ENCODE results near the gene FANCM. TPM values are rescaled to one million over a fixed set of nuclear protein-coding genes. Genes with fewer than 3 reads are reported as not detected.

FANCM gene
- total and polyA plus RNA-seq, 9 of the 15 experiments (the other 6 are each of a cell fraction or from before 2014, with no cell fraction given) = 5.1 to 14.4 (median 6.2) TPM

DNA sequence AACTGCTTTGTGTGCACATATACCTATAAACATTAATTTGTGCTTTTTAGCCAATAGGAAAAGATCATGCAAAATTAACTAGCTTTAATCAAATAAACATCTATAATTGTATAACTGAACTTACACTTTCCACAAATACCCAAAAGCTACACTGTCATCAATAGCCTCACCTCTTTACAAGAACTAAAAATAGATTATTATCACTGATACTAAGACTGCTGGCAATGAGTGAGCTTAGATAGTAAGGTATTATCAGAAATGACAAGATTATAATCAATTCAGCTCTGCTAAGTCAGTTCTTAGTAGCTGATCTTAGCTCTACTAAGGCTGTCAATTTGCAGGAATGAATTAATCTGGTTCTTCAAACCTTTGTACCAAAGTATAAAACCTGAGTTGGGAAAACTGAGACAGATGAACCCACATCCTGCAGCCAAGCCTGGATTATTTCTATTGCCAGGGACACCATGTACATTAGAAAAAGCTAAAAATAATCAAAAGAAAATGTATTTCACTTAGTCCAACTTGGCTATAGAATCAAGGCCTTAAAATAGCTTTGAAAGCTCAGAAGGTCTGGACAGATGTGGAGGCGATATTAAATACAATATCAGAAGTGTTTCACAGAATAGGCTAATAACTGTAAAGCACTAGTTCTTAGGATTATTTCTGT lies 6.6 kb upstream of the FANCM start:
- no peaks in the 10 kb centered on the region for H3K9me3 ChIP-seq (replicated peaks; ENCODE audit: control insufficient read depth, insufficient read depth, low read depth, low read length)
- H3K27me3 ChIP-seq (ENCODE audit: control insufficient read depth in 2 of 2, insufficient read depth in 2 of 2, low read length in 2 of 2) = no peaks in the 10 kb centered on the region
- H3K4me2 ChIP-seq (ENCODE audit: insufficient read depth, low read length) = no peak overlapping the region
- no peak overlapping the region for H3K9ac ChIP-seq (ENCODE audit: insufficient read depth in 1 of 2, low read depth in 2 of 2, low read length in 2 of 2)
- WGBS (ENCODE audit: insufficient coverage, low coverage, missing lambda C conversion rate) = 92% methylated on average over 1 of the region's 1 CpG
- H3K36me3 ChIP-seq (ENCODE audit: control insufficient read depth, insufficient read depth, low read length) = peaks cover 28% of the 10 kb centered on the region; the same call in 2 of the 3 replicates
- no peaks in the 10 kb centered on the region; a peak in 2 of 5 replicates for H3K4me1 ChIP-seq (replicated peaks in 1 of 2; ENCODE audit: control insufficient read depth in 2 of 2, insufficient read depth in 2 of 2, low read length in 2 of 2)
- DNase-seq (ENCODE audit: extremely low read depth in 1 of 4, low spot score in 3 of 4) = no peak
- H3K79me2 ChIP-seq (ENCODE audit: control insufficient read depth, insufficient read depth, low read length) = peaks cover 34% of the 10 kb centered on the region
- no peak overlapping the region for H3K4me3 ChIP-seq
- BruUV-seq (replicated peaks) = no TSS peak
- CTCF ChIA-PET (ENCODE audit: low intra/inter-chr PET ratio) = no interaction called here
- no peak for TF ChIP-seq ZFP30 (CRISPR knock-in tag; IDR thresholded peaks at IDR 0.05; ENCODE audit: borderline replicate concordance)
- no peak for TF ChIP-seq ETV6 (IDR thresholded peaks at IDR 0.05; ENCODE audit: borderline replicate concordance in 1 of 2, low read depth in 2 of 2, low read length in 1 of 2)
- TF ChIP-seq ETV6 (CRISPR knock-in tag; IDR thresholded peaks at IDR 0.05; ENCODE audit: borderline replicate concordance) = no peak
- TF ChIP-seq OTX1 (CRISPR knock-in tag; IDR thresholded peaks at IDR 0.05) = no peak
- no peak for TF ChIP-seq MTA3 (IDR thresholded peaks at IDR 0.05; ENCODE audit: borderline replicate concordance)
- no peak for TF ChIP-seq POU5F1 (IDR thresholded peaks at IDR 0.05; ENCODE audit: borderline replicate concordance, low read depth, low read length, partially characterized antibody)
- TF ChIP-seq, protein P1, sequence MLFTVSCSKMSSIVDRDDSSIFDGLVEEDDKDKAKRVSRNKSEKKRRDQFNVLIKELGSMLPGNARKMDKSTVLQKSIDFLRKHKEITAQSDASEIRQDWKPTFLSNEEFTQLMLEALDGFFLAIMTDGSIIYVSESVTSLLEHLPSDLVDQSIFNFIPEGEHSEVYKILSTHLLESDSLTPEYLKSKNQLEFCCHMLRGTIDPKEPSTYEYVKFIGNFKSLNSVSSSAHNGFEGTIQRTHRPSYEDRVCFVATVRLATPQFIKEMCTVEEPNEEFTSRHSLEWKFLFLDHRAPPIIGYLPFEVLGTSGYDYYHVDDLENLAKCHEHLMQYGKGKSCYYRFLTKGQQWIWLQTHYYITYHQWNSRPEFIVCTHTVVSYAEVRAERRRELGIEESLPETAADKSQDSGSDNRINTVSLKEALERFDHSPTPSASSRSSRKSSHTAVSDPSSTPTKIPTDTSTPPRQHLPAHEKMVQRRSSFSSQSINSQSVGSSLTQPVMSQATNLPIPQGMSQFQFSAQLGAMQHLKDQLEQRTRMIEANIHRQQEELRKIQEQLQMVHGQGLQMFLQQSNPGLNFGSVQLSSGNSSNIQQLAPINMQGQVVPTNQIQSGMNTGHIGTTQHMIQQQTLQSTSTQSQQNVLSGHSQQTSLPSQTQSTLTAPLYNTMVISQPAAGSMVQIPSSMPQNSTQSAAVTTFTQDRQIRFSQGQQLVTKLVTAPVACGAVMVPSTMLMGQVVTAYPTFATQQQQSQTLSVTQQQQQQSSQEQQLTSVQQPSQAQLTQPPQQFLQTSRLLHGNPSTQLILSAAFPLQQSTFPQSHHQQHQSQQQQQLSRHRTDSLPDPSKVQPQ (CRISPR knock-in tag; IDR thresholded peaks at IDR 0.05; ENCODE audit: borderline replicate concordance) = no peak
- H3K27ac ChIP-seq (ENCODE audit: extremely low read depth, low read depth, low read length) = no peak overlapping the region
- H4K20me1 ChIP-seq (replicated peaks; ENCODE audit: control insufficient read depth, insufficient read depth, low read length) = no peaks in the 10 kb centered on the region
- FAIRE-seq = no peak
- ATAC-seq = no peak
- intact Hi-C loops (cut with micrococcal nuclease) (no loop called here), in situ Hi-C loops (cut with MboI) (no loop called here)
- no peak overlapping the region for H2AFZ ChIP-seq (ENCODE audit: low read depth, low read length)
- POLR2A ChIA-PET = interaction anchor here (0.9 to 2.2 kb wide), 2 partner anchors 31 to 33 kb away, joined by 3 to 6 read pairs; no protein-coding TSS in a partner anchor
- H3K9me1 ChIP-seq (ENCODE audit: control insufficient read depth, insufficient read depth, low read length) = no peaks in the 10 kb centered on the region
